H1 (cell line): Measurements from ENCODE around the gene ADCY7. TPM values are rescaled to one million over a fixed set of nuclear protein-coding genes. Genes with fewer than 3 reads are reported as not detected.

Source experiments
- CTCF ChIA-PET: fragments of 300-600 bp; sonication (Branson Sonifier 250); formaldehyde crosslinking; loops from one replicate; lab custom pipeline; 2021; ENCODE audit not compliant: partially characterized antibody; lab: Charles Lee
- POLR2A ChIA-PET: fragments of 300-600 bp; sonication (Branson Sonifier 250); formaldehyde crosslinking; loops from one replicate; lab custom pipeline; 2021; ENCODE audit warnings: inconsistent platforms; ENCODE audit not compliant: partially characterized antibody; lab: Charles Lee
- DNase-seq, 2 experiments: peaks; one replicate each; pipeline versions ENCODE4 v3.0.0 to v3.0.0-alpha.2; 2010 to 2022; ENCODE audit warnings: low spot score in 2 of 2, low read depth in 1 of 2, mixed read lengths in 1 of 2
- FAIRE-seq: peaks from 2 replicates; lab custom pipeline; 2011; peaks lifted over from hg19 to GRCh38; lab: Jason Lieb, UNC
- H2AFZ ChIP-seq: 2 replicates; pipeline ENCODE4 v1.8.1; 2012; ENCODE audit warnings: low read length, inconsistent platforms
- H2AK5ac ChIP-seq: 2 replicates; pipeline ENCODE4 v1.6.1; 2013; ENCODE audit warnings: low read depth, low read length
- H2BK120ac ChIP-seq: replicated peaks from 2 replicates; pipeline ENCODE3; 2013; ENCODE audit warnings: low read depth, low read length, inconsistent platforms
- H2BK12ac ChIP-seq: 2 replicates; pipeline ENCODE4 v1.6.1; 2013; ENCODE audit warnings: low read depth, low read length
- H2BK15ac ChIP-seq: 2 replicates; pipeline ENCODE4 v1.6.1; 2013; ENCODE audit warnings: low read length
- H2BK20ac ChIP-seq: 2 replicates; pipeline ENCODE4 v1.6.1; 2013; ENCODE audit warnings: low read length
- H2BK5ac ChIP-seq: 2 replicates; pipeline ENCODE4 v1.6.1; 2013; ENCODE audit warnings: low read depth, low read length
- H3K14ac ChIP-seq: 2 replicates; pipeline ENCODE4 v1.6.1; 2013; ENCODE audit warnings: inconsistent platforms; ENCODE audit not compliant: insufficient read length
- H3K18ac ChIP-seq: 2 replicates; pipeline ENCODE4 v1.6.1; 2013; ENCODE audit warnings: low read length; ENCODE audit errors: extremely low read depth
- H3K23ac ChIP-seq: 2 replicates; pipeline ENCODE4 v1.6.1; 2013; ENCODE audit warnings: inconsistent platforms; ENCODE audit not compliant: insufficient read length
- H3K23me2 ChIP-seq: 2 replicates; pipeline ENCODE4 v1.6.1; 2013; ENCODE audit warnings: low read depth, low read length
- H3K27ac ChIP-seq: 2 replicates; pipeline ENCODE4 v1.6.1; 2011; ENCODE audit warnings: low read depth, low read length, inconsistent platforms
- H3K27me3 ChIP-seq, 4 experiments: replicated peaks in 1 of 4; 1 replicate in 1 of 4; 2 replicates in 3 of 4; pipeline versions ENCODE4 v1.6.1 to v1.8.1; 2011 to 2013; ENCODE audit warnings: low read length in 3 of 4, mild to moderate bottlenecking in 3 of 4, inconsistent platforms in 2 of 4, mixed read lengths in 2 of 4, moderate library complexity in 1 of 4; ENCODE audit not compliant: control insufficient read depth in 3 of 4, insufficient read depth in 3 of 4; ENCODE audit errors: extremely low read depth in 1 of 4
- H3K36me3 ChIP-seq, 4 experiments: 2 replicates each; pipeline versions ENCODE4 v1.6.1 to v1.8.1; 2011 to 2013; ENCODE audit warnings: mild to moderate bottlenecking in 4 of 4, low read length in 3 of 4, moderate library complexity in 2 of 4, control low read depth in 1 of 4, inconsistent platforms in 1 of 4; ENCODE audit not compliant: insufficient read depth in 4 of 4, control insufficient read depth in 2 of 4
- H3K4ac ChIP-seq: replicated peaks from 2 replicates; pipeline ENCODE3; 2013; ENCODE audit warnings: low read length, low read depth, mixed read lengths, inconsistent platforms; ENCODE audit not compliant: insufficient read length
- H3K4me1 ChIP-seq, 4 experiments: replicated peaks in 1 of 4; 1 replicate in 1 of 4; 2 replicates in 3 of 4; pipeline versions ENCODE4 v1.6.1 to v1.8.1; 2011 to 2013; ENCODE audit warnings: low read length in 3 of 4, inconsistent platforms in 2 of 4, mixed read lengths in 1 of 4; ENCODE audit not compliant: insufficient read depth in 4 of 4, control insufficient read depth in 3 of 4
- H3K4me2 ChIP-seq, 2 experiments: 2 replicates each; pipeline versions ENCODE4 v1.6.1 to v1.8.1; 2011 to 2013; ENCODE audit warnings: low read depth in 2 of 2, low read length in 2 of 2, control low read depth in 1 of 2, inconsistent platforms in 1 of 2, mild to moderate bottlenecking in 1 of 2; ENCODE audit not compliant: insufficient read depth in 1 of 2
- H3K4me3 ChIP-seq, 4 experiments: fragments of 200-600, 300-600 bp in 1 of 4; sonication (generic), shearing (Covaris generic), sonication (Bioruptor Twin) in 1 of 4; 2 replicates each; pipeline versions ENCODE4 v1.5.1 to v1.8.1; 2011 to 2016; ENCODE audit warnings: low read length in 4 of 4, low read depth in 3 of 4, control low read depth in 2 of 4, inconsistent platforms in 2 of 4, mild to moderate bottlenecking in 2 of 4, mixed read lengths in 1 of 4, moderate library complexity in 1 of 4; ENCODE audit not compliant: insufficient read depth in 2 of 4; ENCODE audit errors: extremely low read depth in 1 of 4
- H3K56ac ChIP-seq: replicated peaks from 2 replicates; pipeline ENCODE3; 2013; ENCODE audit warnings: low read depth, mild to moderate bottlenecking, mixed read lengths, low read length, inconsistent platforms; ENCODE audit not compliant: insufficient read length
- H3K79me1 ChIP-seq: 2 replicates; pipeline ENCODE4 v1.6.1; 2013; ENCODE audit warnings: low read depth, low read length, control low read depth
- H3K79me2 ChIP-seq, 2 experiments: 2 replicates each; pipeline versions ENCODE4 v1.6.1 to v1.8.1; 2012 to 2013; ENCODE audit warnings: low read length in 2 of 2, mild to moderate bottlenecking in 2 of 2, inconsistent platforms in 1 of 2; ENCODE audit not compliant: insufficient read depth in 2 of 2, control insufficient read depth in 1 of 2
- H3K9ac ChIP-seq, 4 experiments: replicated peaks in 1 of 4; 1 replicate in 1 of 4; 2 replicates in 3 of 4; pipeline versions ENCODE4 v1.6.1 to v1.8.1; 2011 to 2013; ENCODE audit warnings: low read depth in 3 of 4, low read length in 3 of 4, control low read depth in 2 of 4, mild to moderate bottlenecking in 2 of 4, moderate library complexity in 2 of 4, inconsistent platforms in 1 of 4; ENCODE audit errors: extremely low read depth in 1 of 4
- H3K9me3 ChIP-seq, 2 experiments: 2 replicates each; pipeline versions ENCODE4 v1.6.1 to v1.8.1; 2012 to 2013; ENCODE audit warnings: mild to moderate bottlenecking in 2 of 2, moderate library complexity in 2 of 2, control low read depth in 1 of 2, inconsistent platforms in 1 of 2, low read depth in 1 of 2, low read length in 1 of 2, mixed read lengths in 1 of 2; ENCODE audit not compliant: insufficient read depth in 2 of 2
- H4K20me1 ChIP-seq, 2 experiments: replicated peaks in 1 of 2; 2 replicates each; pipeline versions ENCODE3 to v1.8.1; 2011 to 2013; ENCODE audit warnings: inconsistent platforms in 2 of 2, low read length in 2 of 2, mild to moderate bottlenecking in 1 of 2; ENCODE audit not compliant: insufficient read depth in 2 of 2, control insufficient read depth in 1 of 2
- H4K5ac ChIP-seq: 2 replicates; pipeline ENCODE4 v1.6.1; 2013; ENCODE audit warnings: low read length, low read depth, mixed read lengths, inconsistent platforms; ENCODE audit not compliant: insufficient read length
- H4K8ac ChIP-seq: 2 replicates; pipeline ENCODE4 v1.8.0; 2013; ENCODE audit warnings: mild to moderate bottlenecking, moderate library complexity, low read length, inconsistent platforms; ENCODE audit not compliant: insufficient read depth; ENCODE audit errors: extremely low read depth
- H4K91ac ChIP-seq: replicated peaks from 2 replicates; pipeline ENCODE3; 2013; ENCODE audit warnings: low read length, mixed read lengths, inconsistent platforms; ENCODE audit not compliant: insufficient read length
- CHD1 ChIP-seq: IDR thresholded peaks from 2 replicates; pipeline ENCODE4 v1.6.1; 2012; ENCODE audit warnings: low read depth, low read length, improper control_type of control experiment
- CTCF ChIP-seq, 3 experiments: IDR thresholded peaks; 1 replicate in 2 of 3; 2 replicates in 1 of 3; pipeline versions ENCODE4 v1.5.1 to v1.6.1; 2011; ENCODE audit warnings: low read length in 3 of 3, mild to moderate bottlenecking in 3 of 3, inconsistent platforms in 2 of 3, low read depth in 1 of 3, moderate library complexity in 1 of 3; ENCODE audit not compliant: insufficient read depth in 1 of 3; ENCODE audit errors: control extremely low read depth in 1 of 3
- EP300 ChIP-seq, 2 experiments: IDR thresholded peaks; 1 replicate in 1 of 2; 2 replicates in 1 of 2; pipeline ENCODE4 v1.6.1; 2011 to 2012; ENCODE audit warnings: low read depth in 2 of 2, low read length in 2 of 2, mild to moderate bottlenecking in 2 of 2, borderline replicate concordance in 1 of 2, inconsistent platforms in 1 of 2, moderate library complexity in 1 of 2
- EZH2 ChIP-seq: fragments of 200-600 bp; sonication (generic); IDR thresholded peaks from 2 replicates; pipeline ENCODE4 v1.7.1; 2012; ENCODE audit warnings: low read depth, mild to moderate bottlenecking, moderate library complexity, low read length, inconsistent platforms; ENCODE audit not compliant: severe bottlenecking
- HDAC6 ChIP-seq: IDR thresholded peaks from one replicate; pipeline ENCODE4 v1.7.1; 2012; ENCODE audit warnings: low read depth, mild to moderate bottlenecking, inconsistent platforms, low read length, moderate library complexity
- KDM5A ChIP-seq: fragments of 200-600 bp; IDR thresholded peaks from 2 replicates; pipeline ENCODE4 v1.7.1; 2012; ENCODE audit warnings: mild to moderate bottlenecking, low read length, inconsistent platforms, mixed read lengths
- RNF2 ChIP-seq: fragments of 200-900, 300-1000 bp; sonication (generic); IDR thresholded peaks from 2 replicates; pipeline ENCODE4 v1.7.1; 2016; ENCODE audit warnings: borderline replicate concordance, low read depth, mild to moderate bottlenecking, antibody characterized with exemption, low read length; ENCODE audit not compliant: poor library complexity, severe bottlenecking; ENCODE audit errors: missing control alignments
- SIX5 ChIP-seq: IDR thresholded peaks from 2 replicates; pipeline ENCODE4 v1.6.1; 2011; ENCODE audit warnings: mild to moderate bottlenecking, low read depth, low read length
- SUZ12 ChIP-seq: fragments of 200-600 bp; sonication (generic); IDR thresholded peaks from 2 replicates; pipeline ENCODE4 v1.6.1; 2012; ENCODE audit warnings: mild to moderate bottlenecking, inconsistent platforms, low read length, moderate library complexity, mixed read lengths
- YY1 ChIP-seq: IDR thresholded peaks from 2 replicates; pipeline ENCODE4 v1.6.1; 2011; ENCODE audit warnings: low read depth, mild to moderate bottlenecking, low read length
- ZNF274 ChIP-seq: IDR thresholded peaks from 2 replicates; pipeline ENCODE4 v1.7.0; 2012; ENCODE audit warnings: low read length, borderline replicate concordance; ENCODE audit errors: extremely low read depth
- WGBS, 2 experiments: shearing (Covaris generic) in 1 of 2; methylation state at CpG; one replicate each; pipeline versions ENCODE4 v1.1.6 to v1.1.7; 2013 to 2015; ENCODE audit warnings: low lambda C conversion rate in 2 of 2, mixed read lengths in 2 of 2, inconsistent platforms in 1 of 2, low coverage in 1 of 2, missing lambda C conversion rate in 1 of 2; ENCODE audit not compliant: insufficient replicate concordance in 2 of 2, insufficient coverage in 1 of 2, insufficient read length in 1 of 2; ENCODE audit errors: extremely low coverage in 1 of 2, missing lambda C conversion rate in 1 of 2; 5-methylcytosine and 5-hydroxymethylcytosine counted together
- polyA plus RNA-seq, 7 experiments: library from polyadenylated mRNA; depleted of rRNA in 3 of 7; stranded (reverse) in 5 of 7; unstranded in 2 of 7; fragments of >200 nt in 5 of 7; fragments of 200-250 nt in 2 of 7; gene quantifications; 1 replicate in 5 of 7; 2 replicates in 1 of 7; 4 replicates in 1 of 7; pipeline versions ENCODE4 v1.2.1 to v1.2.3, GENCODE V29; 2011 to 2013; ENCODE audit warnings: missing spikeins in 2 of 7, mixed read lengths in 2 of 7
- total RNA-seq: library from RNA; stranded (reverse); fragmentation: NEBNext Ultra II Directional; extraction: Animal tissue kit (Norgen Biotek cat#: 25700); gene quantifications from 2 replicates; pipeline ENCODE4 v1.2.1, GENCODE V29; 2021

Gene ADCY7
- total and polyA plus RNA-seq, 2 of the 8 experiments (the other 6 are each of a cell fraction or from before 2014, with no cell fraction given): 2.4 to 5.1 TPM

DNA sequence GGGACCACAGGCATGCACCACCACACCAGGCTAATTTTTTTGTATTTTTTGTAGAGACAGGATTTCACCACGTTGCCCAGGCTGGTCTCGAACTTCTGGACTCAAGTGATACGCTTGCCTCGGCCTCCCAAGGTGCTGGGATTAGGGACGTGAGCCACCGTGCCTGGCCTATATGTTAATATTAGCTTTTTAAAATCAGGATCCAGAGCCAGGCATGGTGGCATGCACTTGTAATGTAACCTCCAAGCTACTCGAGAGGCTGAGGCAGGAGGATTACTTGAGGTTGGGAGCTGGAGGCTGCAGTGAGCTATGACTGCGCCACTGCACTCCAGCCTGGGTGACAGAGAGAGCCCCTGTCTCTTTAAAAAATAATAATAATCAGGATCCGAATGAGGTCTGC lies 8.5 kb upstream of the ADCY7 start:
- Histone ChIP-seq H3K4me3 (no peak overlapping the region), H3K79me1 (no peaks in the 10 kb centered on the region; the same call in 1 of the 2 replicates), H3K4ac (no peak overlapping the region), H2BK12ac (no peak overlapping the region), H3K27ac (no peak overlapping the region), H3K4me2 (no peak overlapping the region), H2BK20ac (no peak overlapping the region), H3K23me2 (no peaks in the 10 kb centered on the region), H3K36me3 (no peaks in the 10 kb centered on the region), H3K14ac (no peak overlapping the region), H3K4me1 (peaks cover 0 to 4% (median 1%) of the 10 kb centered on the region in 4 experiments; a peak in 2 of 7 replicates), H3K23ac (no peak overlapping the region), H4K20me1 (no peaks in the 10 kb centered on the region), H2AFZ (no peak overlapping the region), H3K56ac (no peak overlapping the region), H2BK120ac (no peak overlapping the region), H3K9me3 (no peaks in the 10 kb centered on the region), H2BK15ac (no peak overlapping the region), H2BK5ac (no peak overlapping the region), H4K8ac (no peak overlapping the region), H3K79me2 (no peaks in the 10 kb centered on the region), H3K18ac (no peak overlapping the region), H3K9ac (no peak overlapping the region), H2AK5ac (no peak overlapping the region), H3K27me3 (no peaks in the 10 kb centered on the region), H4K5ac (no peak overlapping the region), H4K91ac (no peak overlapping the region)
- DNase-seq (no peak), FAIRE-seq (no peak)
- WGBS, 2 experiments: 92% methylated on average over 8 of the region's 9 CpGs; no CpG with 5 or more reads in 1 of the 2 experiments
- ChIA-PET POLR2A (interaction anchor here (0.9 to 1.1 kb wide), 2 partner anchors 12 to 55 kb away, joined by 3 read pairs; no protein-coding TSS in a partner anchor), CTCF (interaction anchor here (1.0 to 1.7 kb wide), 6 partner anchors 8 to 27 kb away, joined by 3 to 5 read pairs (median 4); no protein-coding TSS in a partner anchor)
- TF ChIP-seq KDM5A (no peak), SIX5 (no peak), RNF2 (no peak), EZH2 (no peak), HDAC6 (no peak), YY1 (no peak), EP300 (IDR thresholded peaks at IDR 0.05; ENCODE audit: borderline replicate concordance in 1 of 2, low read depth in 2 of 2, low read length in 2 of 2) (no peak), SUZ12 (no peak), CHD1 (no peak), CTCF (IDR thresholded peaks at IDR 0.05; ENCODE audit: control extremely low read depth in 1 of 3, insufficient read depth in 1 of 3, low read depth in 1 of 3, low read length in 3 of 3) (no peak), ZNF274 (no peak)
